ENCODE data around the gene BICRAL. TPM values are rescaled to one million over a fixed set of nuclear protein-coding genes. Genes with fewer than 3 reads are reported as not detected.

BICRAL gene
- total and polyA plus RNA-seq, 2 donors = 6.4 to 6.7 TPM

- Histone ChIP-seq H3K4me3 (ENCODE audit: low read length in 2 of 2) (no peak overlapping the region), H3K4me1 (ENCODE audit: control insufficient read depth in 2 of 2, insufficient read depth in 2 of 2, low read length in 2 of 2) (peaks cover 3 to 19% of the 10 kb centered on the region in 2 donors), H3K27me3 (ENCODE audit: control insufficient read depth in 2 of 2, insufficient read depth in 1 of 2, low read length in 1 of 2) (peaks cover 6 to 10% of the 10 kb centered on the region in 2 donors), H3K27ac (ENCODE audit: low read depth in 1 of 2, low read length in 1 of 2) (no peak overlapping the region), H3K36me3 (ENCODE audit: control insufficient read depth in 2 of 2, insufficient read depth in 2 of 2, low read length in 1 of 2) (no peaks in the 10 kb centered on the region), H3K9me3 (ENCODE audit: control insufficient read depth in 2 of 2, insufficient read depth in 1 of 2, low read length in 1 of 2) (no peaks in the 10 kb centered on the region)
- WGBS = 93% methylated on average over 2 of the region's 2 CpGs
- DNase-seq (ENCODE audit: low read depth in 6 of 9, low spot score in 9 of 9) = no peak
Observed at GRCh38 chr6:42777126-42777822, 4.6 kb upstream of the BICRAL start.

DNA sequence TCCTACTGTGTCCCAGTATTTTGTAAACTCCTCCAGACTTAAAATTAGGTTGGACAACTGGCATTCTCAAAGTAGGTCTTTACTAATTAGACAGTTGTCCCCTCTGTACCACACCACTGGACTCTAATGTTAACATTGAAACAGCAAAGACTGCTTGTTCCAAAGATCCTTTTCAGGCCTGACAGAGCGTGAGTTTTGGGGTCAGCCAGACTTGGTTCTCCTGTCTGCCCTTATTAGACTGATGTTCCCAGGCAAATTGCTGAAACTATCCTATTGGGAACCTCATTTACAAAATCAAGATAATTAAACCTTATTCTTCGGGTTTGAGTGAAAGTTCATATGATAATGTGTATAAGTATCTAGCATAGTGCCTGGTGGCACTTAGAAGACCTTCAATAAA lies 3.7 kb upstream of the BICRAL start:
- 97% methylated on average over 2 of the region's 2 CpGs for WGBS
- Histone ChIP-seq H3K9me3 (ENCODE audit: control insufficient read depth in 2 of 2, insufficient read depth in 1 of 2, low read length in 1 of 2) (no peaks in the 10 kb centered on the region), H3K36me3 (ENCODE audit: control insufficient read depth in 2 of 2, insufficient read depth in 2 of 2, low read length in 1 of 2) (no peaks in the 10 kb centered on the region), H3K27ac (ENCODE audit: low read depth in 1 of 2, low read length in 1 of 2) (no peak overlapping the region), H3K4me1 (ENCODE audit: control insufficient read depth in 2 of 2, insufficient read depth in 2 of 2, low read length in 2 of 2) (peaks cover 3 to 14% of the 10 kb centered on the region in 2 donors), H3K4me3 (ENCODE audit: low read length in 2 of 2) (no peak overlapping the region), H3K27me3 (ENCODE audit: control insufficient read depth in 2 of 2, insufficient read depth in 1 of 2, low read length in 1 of 2) (peaks cover 2% of the 10 kb centered on the region in 2 donors)
- no peak for DNase-seq (ENCODE audit: low read depth in 6 of 9, low spot score in 9 of 9)

DNA sequence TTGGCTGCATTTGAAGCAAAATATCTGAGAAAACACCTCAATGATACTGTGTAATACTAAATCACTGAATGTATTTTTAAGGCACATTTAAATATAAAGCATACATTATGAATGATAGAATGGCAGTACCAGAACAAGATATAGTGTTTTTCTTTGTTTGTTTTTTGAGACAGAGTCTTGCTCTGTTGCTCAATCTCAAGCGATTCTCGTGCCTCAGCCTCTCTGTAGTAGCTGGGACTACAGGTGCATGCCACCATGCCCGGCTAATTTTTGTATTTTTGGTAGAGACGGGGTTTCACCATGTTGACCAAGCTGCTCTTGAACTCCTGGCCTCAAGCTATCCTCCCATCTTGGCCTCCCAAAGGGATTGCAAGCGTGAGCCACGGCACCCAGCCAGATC lies 2.3 kb upstream of the BICRAL start:
- no peaks in the 10 kb centered on the region for H3K9me3 ChIP-seq (ENCODE audit: control insufficient read depth in 2 of 2, insufficient read depth in 1 of 2, low read length in 1 of 2)
- H3K27ac ChIP-seq (ENCODE audit: low read depth in 1 of 2, low read length in 1 of 2) = no peak overlapping the region
- WGBS = 96% methylated on average over 6 of the region's 6 CpGs
- H3K4me3 ChIP-seq (ENCODE audit: low read length in 2 of 2) = no peak overlapping the region
- DNase-seq (ENCODE audit: low read depth in 6 of 9, low spot score in 9 of 9) = no peak
- no peaks in the 10 kb centered on the region for H3K36me3 ChIP-seq (ENCODE audit: control insufficient read depth in 2 of 2, insufficient read depth in 2 of 2, low read length in 1 of 2)
- H3K27me3 ChIP-seq (ENCODE audit: control insufficient read depth in 2 of 2, insufficient read depth in 1 of 2, low read length in 1 of 2) = no peaks in the 10 kb centered on the region
- H3K4me1 ChIP-seq (ENCODE audit: control insufficient read depth in 2 of 2, insufficient read depth in 2 of 2, low read length in 2 of 2) = peaks cover 0 to 10% of the 10 kb centered on the region in 2 donors

DNA sequence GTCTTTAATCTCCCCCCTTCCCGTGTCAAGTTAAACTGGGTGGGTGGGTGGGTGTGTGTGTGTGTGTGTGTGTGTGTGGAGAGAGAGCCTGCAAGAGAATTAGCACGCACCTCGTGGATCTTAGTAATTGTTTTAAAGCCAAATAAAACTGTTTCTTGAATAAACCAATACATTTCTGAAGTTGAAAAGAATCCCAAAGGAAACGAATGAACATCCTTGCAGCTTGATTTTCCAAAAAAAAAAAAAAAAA lies 381 bp upstream of the BICRAL start:
- no peaks in the 10 kb centered on the region for H3K36me3 ChIP-seq (ENCODE audit: control insufficient read depth in 2 of 2, insufficient read depth in 2 of 2, low read length in 1 of 2)
- peak overlapping the region; percentile 74 to 98 for H3K4me3 ChIP-seq (ENCODE audit: low read length in 2 of 2)
- H3K9me3 ChIP-seq (ENCODE audit: control insufficient read depth in 2 of 2, insufficient read depth in 1 of 2, low read length in 1 of 2) = no peaks in the 10 kb centered on the region
- H3K27me3 ChIP-seq (ENCODE audit: control insufficient read depth in 2 of 2, insufficient read depth in 1 of 2, low read length in 1 of 2) = no peaks in the 10 kb centered on the region
- DNase-seq (ENCODE audit: low read depth in 6 of 9, low spot score in 9 of 9) = peak in 1 of 9 donors; percentile 53
- H3K4me1 ChIP-seq (ENCODE audit: control insufficient read depth in 2 of 2, insufficient read depth in 2 of 2, low read length in 2 of 2) = peaks cover 2 to 13% of the 10 kb centered on the region in 2 donors
- no peak overlapping the region for H3K27ac ChIP-seq (ENCODE audit: low read depth in 1 of 2, low read length in 1 of 2)
- WGBS = 5% methylated on average over 4 of the region's 4 CpGs

- DNase-seq (ENCODE audit: low read depth in 6 of 9, low spot score in 9 of 9) = peak in 8 of 9 donors; percentile 38 to 81 (median 56)
- Histone ChIP-seq H3K27ac (ENCODE audit: low read depth in 1 of 2, low read length in 1 of 2) (peak overlapping the region; percentile 94 to 100), H3K4me3 (ENCODE audit: low read length in 2 of 2) (peak overlapping the region; percentile 74 to 98), H3K36me3 (ENCODE audit: control insufficient read depth in 2 of 2, insufficient read depth in 2 of 2, low read length in 1 of 2) (peaks cover 0 to 3% of the 10 kb centered on the region in 2 donors), H3K4me1 (ENCODE audit: control insufficient read depth in 2 of 2, insufficient read depth in 2 of 2, low read length in 2 of 2) (peaks cover 7 to 20% of the 10 kb centered on the region in 2 donors), H3K9me3 (ENCODE audit: control insufficient read depth in 2 of 2, insufficient read depth in 1 of 2, low read length in 1 of 2) (no peaks in the 10 kb centered on the region), H3K27me3 (ENCODE audit: control insufficient read depth in 2 of 2, insufficient read depth in 1 of 2, low read length in 1 of 2) (no peaks in the 10 kb centered on the region)
- whole genome bisulfite sequencing = under 1% methylated on average over 48 of the region's 51 CpGs
Observed at GRCh38 chr6:42782689-42783176, 881 bp downstream of the BICRAL start.

GRCh38 chr6:42783177-42783875 lies 1.5 kb downstream of the BICRAL start:
- WGBS = under 1% methylated on average over 79 of the region's 79 CpGs
- Histone ChIP-seq H3K9me3 (ENCODE audit: control insufficient read depth in 2 of 2, insufficient read depth in 1 of 2, low read length in 1 of 2) (no peaks in the 10 kb centered on the region), H3K4me1 (ENCODE audit: control insufficient read depth in 2 of 2, insufficient read depth in 2 of 2, low read length in 2 of 2) (peaks cover 7 to 20% of the 10 kb centered on the region in 2 donors), H3K4me3 (ENCODE audit: low read length in 2 of 2) (peak overlapping the region; percentile 74 to 98), H3K36me3 (ENCODE audit: control insufficient read depth in 2 of 2, insufficient read depth in 2 of 2, low read length in 1 of 2) (peaks cover 1 to 3% of the 10 kb centered on the region in 2 donors), H3K27ac (ENCODE audit: low read depth in 1 of 2, low read length in 1 of 2) (peak overlapping the region; percentile 94 to 100), H3K27me3 (ENCODE audit: control insufficient read depth in 2 of 2, insufficient read depth in 1 of 2, low read length in 1 of 2) (no peaks in the 10 kb centered on the region)
- peak in 7 of 9 donors; percentile 47 to 85 (median 69) for DNase-seq (ENCODE audit: low read depth in 6 of 9, low spot score in 9 of 9)

DNA sequence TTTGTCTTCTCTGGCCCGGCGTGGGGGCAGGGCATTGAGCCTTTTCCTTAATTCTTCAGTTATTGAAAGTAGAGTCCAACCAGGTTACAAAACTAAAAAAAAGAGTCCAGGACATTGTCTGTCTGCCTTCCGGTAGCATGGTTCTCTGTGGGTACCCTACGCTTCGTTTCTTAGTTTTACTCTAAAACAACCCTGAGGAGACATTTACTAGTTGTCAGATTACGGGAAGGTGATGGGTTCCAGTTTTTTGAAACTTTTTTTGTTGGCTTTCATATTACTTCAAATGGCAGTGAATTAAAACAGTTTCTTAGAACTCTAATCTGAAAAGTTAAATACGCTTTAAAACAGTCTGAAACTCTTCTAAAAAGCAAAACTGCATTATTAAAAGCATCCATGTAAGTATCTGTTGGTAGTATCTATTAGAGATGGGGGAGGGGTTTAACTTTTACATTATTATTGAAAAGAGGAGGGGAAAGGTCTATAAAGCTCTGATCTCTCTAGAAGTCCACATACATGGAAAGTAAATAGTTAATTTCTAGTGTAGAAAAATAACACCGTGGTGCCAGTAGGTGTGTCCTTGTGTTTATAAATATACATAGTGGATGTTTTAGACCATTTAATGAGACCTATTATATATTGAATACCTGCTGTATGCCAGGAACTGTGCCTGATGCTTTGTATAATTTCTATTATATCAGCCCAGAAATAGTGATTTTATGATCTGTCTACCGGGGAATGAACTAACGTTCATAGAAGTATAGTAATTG lies 2.2 kb downstream of the BICRAL start:
- H3K36me3 ChIP-seq (ENCODE audit: control insufficient read depth in 2 of 2, insufficient read depth in 2 of 2, low read length in 1 of 2) = peaks cover 3 to 8% of the 10 kb centered on the region in 2 donors
- H3K4me1 ChIP-seq (ENCODE audit: control insufficient read depth in 2 of 2, insufficient read depth in 2 of 2, low read length in 2 of 2) = peaks cover 7 to 20% of the 10 kb centered on the region in 2 donors
- peak in 4 of 9 donors; percentile 29 to 74 (median 46) for DNase-seq (ENCODE audit: low read depth in 6 of 9, low spot score in 9 of 9)
- WGBS = 2% methylated on average over 10 of the region's 10 CpGs
- H3K27ac ChIP-seq (ENCODE audit: low read depth in 1 of 2, low read length in 1 of 2) = peak overlapping the region; percentile 94 to 100
- peak overlapping the region; percentile 74 to 98 for H3K4me3 ChIP-seq (ENCODE audit: low read length in 2 of 2)
- no peaks in the 10 kb centered on the region for H3K27me3 ChIP-seq (ENCODE audit: control insufficient read depth in 2 of 2, insufficient read depth in 1 of 2, low read length in 1 of 2)
- no peaks in the 10 kb centered on the region for H3K9me3 ChIP-seq (ENCODE audit: control insufficient read depth in 2 of 2, insufficient read depth in 1 of 2, low read length in 1 of 2)

- no peaks in the 10 kb centered on the region for H3K27me3 ChIP-seq (ENCODE audit: control insufficient read depth in 2 of 2, insufficient read depth in 1 of 2, low read length in 1 of 2)
- no peak for DNase-seq (ENCODE audit: low read depth in 6 of 9, low spot score in 9 of 9)
- H3K4me1 ChIP-seq (ENCODE audit: control insufficient read depth in 2 of 2, insufficient read depth in 2 of 2, low read length in 2 of 2) = peaks cover 7 to 17% of the 10 kb centered on the region in 2 donors
- H3K36me3 ChIP-seq (ENCODE audit: control insufficient read depth in 2 of 2, insufficient read depth in 2 of 2, low read length in 1 of 2) = peaks cover 3 to 8% of the 10 kb centered on the region in 2 donors
- no peaks in the 10 kb centered on the region for H3K9me3 ChIP-seq (ENCODE audit: control insufficient read depth in 2 of 2, insufficient read depth in 1 of 2, low read length in 1 of 2)
- peak overlapping the region; percentile 74 to 98 for H3K4me3 ChIP-seq (ENCODE audit: low read length in 2 of 2)
- 83% methylated on average over 12 of the region's 12 CpGs for WGBS
- H3K27ac ChIP-seq (ENCODE audit: low read depth in 1 of 2, low read length in 1 of 2) = peak overlapping the region; percentile 15 to 94
Observed at GRCh38 chr6:42784717-42785498, 3.1 kb downstream of the BICRAL start.
